Dendritic cell treated with granulocyte-macrophage colony-stimulating factor and Interleukin-4, amounts not matched to agents 40 ng/mL and 50 ng/mL, for 4 days (primary cell): ENCODE measurements around the gene RBMX2.
"Not testable (repeated sequence)": the region's sequence is repeated elsewhere in the genome, so short reads cannot be mapped to it uniquely, and the experiment has no call there.

ENCODE experiments used
- H3K27ac Mint-ChIP-seq: one replicate; pipeline ENCODE4 v1.8.0; 2022; ENCODE audit warnings: mild to moderate bottlenecking, mixed read lengths
- H3K27me3 Mint-ChIP-seq: one replicate; pipeline ENCODE4 v1.8.0; 2022; ENCODE audit warnings: mild to moderate bottlenecking, mixed read lengths
- H3K36me3 Mint-ChIP-seq: one replicate; pipeline ENCODE4 v1.8.0; 2022; ENCODE audit warnings: low read depth, mixed read lengths
- H3K4me1 Mint-ChIP-seq: one replicate; pipeline ENCODE4 v1.8.0; 2022; ENCODE audit warnings: low read depth, mixed read lengths
- H3K4me3 Mint-ChIP-seq: one replicate; pipeline ENCODE4 v1.8.0; 2022; ENCODE audit warnings: mild to moderate bottlenecking, moderate library complexity, mixed read lengths
- H3K9me3 Mint-ChIP-seq: one replicate; pipeline ENCODE4 v1.8.0; 2022; ENCODE audit warnings: mixed read lengths
- intact Hi-C: fragments of 100-400 bp; cut with micrococcal nuclease; formaldehyde crosslinking; loops from one replicate; pipeline ENCODE4 v1.15.0; 2022

Gene RBMX2

GRCh38 chrX:130401415-130402207, at the start of gene RBMX2:
Gene RBMX2 (plus strand): TSS chrX:130401987. CDS start chrX:130402033, 46 bp downstream.
- no peaks in the 10 kb centered on the region for H3K9me3 Mint-ChIP-seq
- intact Hi-C loops, result loop anchor here (5.0 kb wide), 1 partner anchor 501 kb away; the partner anchor contains the start of gene ENOX2

GRCh38 chrX:130352050-130352449, 49.7 kb upstream of the RBMX2 start:
- H3K4me3 Mint-ChIP-seq, intact Hi-C loops, H3K27ac Mint-ChIP-seq, H3K4me1 Mint-ChIP-seq, H3K9me3 Mint-ChIP-seq, H3K27me3 Mint-ChIP-seq: not testable (repeated sequence)
- peaks cover 19% of the 10 kb centered on the region for H3K36me3 Mint-ChIP-seq

More at GRCh38 chrX:130401415-130402207, at the start of gene RBMX2:
- H3K27me3 Mint-ChIP-seq, result peaks cover 18% of the 10 kb centered on the region
- H3K4me1 Mint-ChIP-seq, result peaks cover 10% of the 10 kb centered on the region
- peak within 1 kb of the TSS; percentile 92 for H3K27ac Mint-ChIP-seq
- peaks cover 35% of the 10 kb centered on the region for H3K36me3 Mint-ChIP-seq
- peak within 1 kb of the TSS; percentile 98 for H3K4me3 Mint-ChIP-seq

- peaks cover 10% of the 10 kb centered on the region for H3K36me3 Mint-ChIP-seq
- no peak overlapping the region for H3K27ac Mint-ChIP-seq
- no peaks in the 10 kb centered on the region for H3K4me1 Mint-ChIP-seq
- no peak overlapping the region for H3K4me3 Mint-ChIP-seq
- intact Hi-C loops, result no loop called here
- H3K27me3 Mint-ChIP-seq, result no peaks in the 10 kb centered on the region
- H3K9me3 Mint-ChIP-seq, result no peaks in the 10 kb centered on the region
Measured at GRCh38 chrX:130376077-130376476, 25.7 kb upstream of the RBMX2 start.

GRCh38 chrX:130378024-130378669, 23.6 kb upstream of the RBMX2 start:
- H3K36me3 Mint-ChIP-seq, result no peaks in the 10 kb centered on the region
- no peak overlapping the region for H3K4me3 Mint-ChIP-seq
- peaks cover 3% of the 10 kb centered on the region for H3K27me3 Mint-ChIP-seq
- intact Hi-C loops, result no loop called here
- H3K4me1 Mint-ChIP-seq, result no peaks in the 10 kb centered on the region
- no peaks in the 10 kb centered on the region for H3K9me3 Mint-ChIP-seq
- no peak overlapping the region for H3K27ac Mint-ChIP-seq

GRCh38 chrX:130385520-130385919, 16.3 kb upstream of the RBMX2 start, which contains the start of gene GPR119:
Gene GPR119 (minus strand): TSS chrX:130385674. CDS start chrX:130385447, 227 bp downstream.
- Mint-ChIP-seq H3K9me3 (no peaks in the 10 kb centered on the region), H3K27ac (no peak within 1 kb of the TSS), H3K4me1 (no peaks in the 10 kb centered on the region), H3K27me3 (peaks cover 4% of the 10 kb centered on the region), H3K4me3 (no peak within 1 kb of the TSS), H3K36me3 (no peaks in the 10 kb centered on the region)
- intact Hi-C loops, result no loop called here

- no peak overlapping the region for H3K27ac Mint-ChIP-seq
- no peaks in the 10 kb centered on the region for H3K36me3 Mint-ChIP-seq
- H3K4me1 Mint-ChIP-seq, result no peaks in the 10 kb centered on the region
- no peaks in the 10 kb centered on the region for H3K9me3 Mint-ChIP-seq
- intact Hi-C loops, result no loop called here
- no peak overlapping the region for H3K4me3 Mint-ChIP-seq
- H3K27me3 Mint-ChIP-seq, result peaks cover 4% of the 10 kb centered on the region
Measured at GRCh38 chrX:130386408-130386808, 15.4 kb upstream of the RBMX2 start.

GRCh38 chrX:130393451-130394074, 8.2 kb upstream of the RBMX2 start:
- intact Hi-C loops, result no loop called here
- Mint-ChIP-seq H3K9me3 (no peaks in the 10 kb centered on the region), H3K36me3 (no peaks in the 10 kb centered on the region), H3K4me1 (no peaks in the 10 kb centered on the region), H3K4me3 (no peak overlapping the region), H3K27ac (no peak overlapping the region), H3K27me3 (peaks cover 13% of the 10 kb centered on the region)

GRCh38 chrX:130395341-130395740, 6.4 kb upstream of the RBMX2 start:
- Mint-ChIP-seq H3K36me3 (no peaks in the 10 kb centered on the region), H3K27me3 (peaks cover 22% of the 10 kb centered on the region), H3K4me3 (no peak overlapping the region), H3K27ac (no peak overlapping the region), H3K4me1 (no peaks in the 10 kb centered on the region), H3K9me3 (no peaks in the 10 kb centered on the region)
- intact Hi-C loops, result loop anchor here (5.0 kb wide), 1 partner anchor 522 kb away; no protein-coding TSS in a partner anchor

- intact Hi-C loops, result loop anchor here (5.0 kb wide), 1 partner anchor 500 kb away; the partner anchor contains the start of gene ENOX2
- H3K4me1 Mint-ChIP-seq, result peaks cover 10% of the 10 kb centered on the region
- H3K4me3 Mint-ChIP-seq, result peak overlapping the region; percentile 98
- H3K9me3 Mint-ChIP-seq, result no peaks in the 10 kb centered on the region
- H3K27ac Mint-ChIP-seq, result peak overlapping the region; percentile 92
- H3K36me3 Mint-ChIP-seq, result peaks cover 35% of the 10 kb centered on the region
- peaks cover 16% of the 10 kb centered on the region for H3K27me3 Mint-ChIP-seq
Measured at GRCh38 chrX:130402208-130402684, 459 bp downstream of the RBMX2 start.

- intact Hi-C loops, result no loop called here
- H3K27ac Mint-ChIP-seq, result no peak overlapping the region
- no peak overlapping the region for H3K4me3 Mint-ChIP-seq
- H3K36me3 Mint-ChIP-seq, result peaks cover 54% of the 10 kb centered on the region
- no peaks in the 10 kb centered on the region for H3K4me1 Mint-ChIP-seq
- no peaks in the 10 kb centered on the region for H3K27me3 Mint-ChIP-seq
- no peaks in the 10 kb centered on the region for H3K9me3 Mint-ChIP-seq
Measured at GRCh38 chrX:130413415-130413814, 11.6 kb downstream of the RBMX2 start.

- Mint-ChIP-seq H3K36me3 (peaks cover 43% of the 10 kb centered on the region), H3K9me3 (no peaks in the 10 kb centered on the region), H3K4me3 (no peak overlapping the region), H3K27ac (no peak overlapping the region), H3K4me1 (no peaks in the 10 kb centered on the region), H3K27me3 (no peaks in the 10 kb centered on the region)
- intact Hi-C loops, result no loop called here
Measured at GRCh38 chrX:130414800-130415199, 13.0 kb downstream of the RBMX2 start.

- Mint-ChIP-seq H3K4me3 (no peak overlapping the region), H3K36me3 (peaks cover 39% of the 10 kb centered on the region), H3K9me3 (no peaks in the 10 kb centered on the region), H3K4me1 (no peaks in the 10 kb centered on the region), H3K27ac (no peak overlapping the region), H3K27me3 (no peaks in the 10 kb centered on the region)
- intact Hi-C loops, result no loop called here
Measured at GRCh38 chrX:130415201-130415600, 13.4 kb downstream of the RBMX2 start.

- H3K27ac Mint-ChIP-seq, result no peak overlapping the region
- no peaks in the 10 kb centered on the region for H3K27me3 Mint-ChIP-seq
- H3K4me3 Mint-ChIP-seq, result no peak overlapping the region
- no peaks in the 10 kb centered on the region for H3K9me3 Mint-ChIP-seq
- intact Hi-C loops, result no loop called here
- H3K36me3 Mint-ChIP-seq, result peaks cover 23% of the 10 kb centered on the region
- no peaks in the 10 kb centered on the region for H3K4me1 Mint-ChIP-seq
Measured at GRCh38 chrX:130416785-130417184, 15.0 kb downstream of the RBMX2 start.

- intact Hi-C loops, result no loop called here
- Mint-ChIP-seq H3K36me3 (peaks cover 12% of the 10 kb centered on the region), H3K27ac (no peak overlapping the region), H3K9me3 (no peaks in the 10 kb centered on the region), H3K27me3 (no peaks in the 10 kb centered on the region), H3K4me1 (no peaks in the 10 kb centered on the region), H3K4me3 (no peak overlapping the region)
Measured at GRCh38 chrX:130418066-130418465, 16.3 kb downstream of the RBMX2 start.
